Measurements from ENCODE around the gene LSM7.

LSM7 gene

GRCh38 chr19:2289714-2290435 is 38.5 kb downstream of the LSM7 start:
- H3K27me3 ChIP-seq (replicated peaks), result peaks cover 46% of the 10 kb centered on the region
- no peaks in the 10 kb centered on the region for H3K36me3 ChIP-seq (replicated peaks)
- in situ Hi-C loops (cut with HindIII; ENCODE audit: low pct_ligation_motif_present, low sequenced_read_pairs), result no loop called here
- H3K27ac ChIP-seq, result no peak overlapping the region
- no peak for DNase-seq
- no peak for TF ChIP-seq CTCF (IDR thresholded peaks at IDR 0.05; ENCODE audit: low read depth, low read length, missing control alignments)
- H3K4me3 ChIP-seq (ENCODE audit: low read depth, low read length), result no peak overlapping the region

- Histone ChIP-seq H3K27ac (no peak overlapping the region), H3K36me3 (replicated peaks) (no peaks in the 10 kb centered on the region), H3K27me3 (replicated peaks) (peaks cover 46% of the 10 kb centered on the region), H3K4me3 (ENCODE audit: low read depth, low read length) (no peak overlapping the region)
- DNase-seq, result no peak
- in situ Hi-C loops (cut with HindIII; ENCODE audit: low pct_ligation_motif_present, low sequenced_read_pairs), result no loop called here
- TF ChIP-seq CTCF (IDR thresholded peaks at IDR 0.05; ENCODE audit: low read depth, low read length, missing control alignments), result no peak
Observed at GRCh38 chr19:2288818-2289713, 39.3 kb downstream of the LSM7 start.

- H3K36me3 ChIP-seq (replicated peaks), result no peaks in the 10 kb centered on the region
- in situ Hi-C loops (cut with HindIII; ENCODE audit: low pct_ligation_motif_present, low sequenced_read_pairs), result no loop called here
- H3K4me3 ChIP-seq (ENCODE audit: low read depth, low read length), result no peak overlapping the region
- TF ChIP-seq CTCF (IDR thresholded peaks at IDR 0.05; ENCODE audit: low read depth, low read length, missing control alignments), result no peak
- peaks cover 42% of the 10 kb centered on the region for H3K27me3 ChIP-seq (replicated peaks)
- no peak for DNase-seq
- H3K27ac ChIP-seq, result no peak overlapping the region
Observed at GRCh38 chr19:2288338-2288817, 40.0 kb downstream of the LSM7 start.

GRCh38 chr19:2287585-2288337 is 40.6 kb downstream of the LSM7 start:
- H3K27me3 ChIP-seq (replicated peaks), result peaks cover 39% of the 10 kb centered on the region
- no peak for DNase-seq
- TF ChIP-seq CTCF (IDR thresholded peaks at IDR 0.05; ENCODE audit: low read depth, low read length, missing control alignments), result no peak
- in situ Hi-C loops (cut with HindIII; ENCODE audit: low pct_ligation_motif_present, low sequenced_read_pairs), result no loop called here
- H3K4me3 ChIP-seq (ENCODE audit: low read depth, low read length), result no peak overlapping the region
- no peak overlapping the region for H3K27ac ChIP-seq
- H3K36me3 ChIP-seq (replicated peaks), result no peaks in the 10 kb centered on the region

GRCh38 chr19:2286402-2287140 is 41.8 kb downstream of the LSM7 start:
- no peak for TF ChIP-seq CTCF (IDR thresholded peaks at IDR 0.05; ENCODE audit: low read depth, low read length, missing control alignments)
- Histone ChIP-seq H3K27ac (no peak overlapping the region), H3K4me3 (ENCODE audit: low read depth, low read length) (no peak overlapping the region), H3K27me3 (replicated peaks) (peaks cover 34% of the 10 kb centered on the region), H3K36me3 (replicated peaks) (no peaks in the 10 kb centered on the region)
- no peak for DNase-seq
- in situ Hi-C loops (cut with HindIII; ENCODE audit: low pct_ligation_motif_present, low sequenced_read_pairs), result no loop called here
